NT2/D1 (cell line): Measurements from ENCODE around the gene TRIM8.

Experiments used
- DNase-seq: peaks from one replicate; pipeline ENCODE4 v3.0.0-alpha.2; 2011; ENCODE audit warnings: low read depth, low spot score
- H3K27me3 ChIP-seq: 2 replicates; pipeline ENCODE4 v1.6.0; 2011; ENCODE audit warnings: mild to moderate bottlenecking; ENCODE audit not compliant: insufficient read length, insufficient read depth
- H3K36me3 ChIP-seq: 2 replicates; pipeline ENCODE4 v1.6.1; 2011; ENCODE audit warnings: mild to moderate bottlenecking, low read length, mixed read lengths; ENCODE audit not compliant: insufficient read depth, insufficient read length
- H3K4me1 ChIP-seq: 2 replicates; pipeline ENCODE4 v1.5.1; 2011; ENCODE audit not compliant: insufficient read depth, insufficient read length
- H3K4me3 ChIP-seq: 2 replicates; pipeline ENCODE4 v1.5.1; 2011; ENCODE audit warnings: low read depth; ENCODE audit not compliant: insufficient read length
- H3K9ac ChIP-seq: 2 replicates; pipeline ENCODE4 v1.6.0; 2011; ENCODE audit warnings: low read depth; ENCODE audit not compliant: insufficient read length
- H3K9me3 ChIP-seq: 2 replicates; pipeline ENCODE4 v1.5.1; 2011; ENCODE audit warnings: mild to moderate bottlenecking, low read length; ENCODE audit not compliant: insufficient read depth
- SUZ12 ChIP-seq: IDR thresholded peaks from 2 replicates; pipeline ENCODE4 v1.6.1; 2011; ENCODE audit not compliant: insufficient read length, insufficient read depth; ENCODE audit errors: extremely low read depth
- YY1 ChIP-seq: IDR thresholded peaks from 2 replicates; pipeline ENCODE4 v1.6.1; 2011; ENCODE audit not compliant: insufficient read length, insufficient read depth
- ZNF274 ChIP-seq: IDR thresholded peaks from 2 replicates; pipeline ENCODE4 v1.6.1; 2011; ENCODE audit warnings: mild to moderate bottlenecking, low read depth, low read length

Gene TRIM8

DNA sequence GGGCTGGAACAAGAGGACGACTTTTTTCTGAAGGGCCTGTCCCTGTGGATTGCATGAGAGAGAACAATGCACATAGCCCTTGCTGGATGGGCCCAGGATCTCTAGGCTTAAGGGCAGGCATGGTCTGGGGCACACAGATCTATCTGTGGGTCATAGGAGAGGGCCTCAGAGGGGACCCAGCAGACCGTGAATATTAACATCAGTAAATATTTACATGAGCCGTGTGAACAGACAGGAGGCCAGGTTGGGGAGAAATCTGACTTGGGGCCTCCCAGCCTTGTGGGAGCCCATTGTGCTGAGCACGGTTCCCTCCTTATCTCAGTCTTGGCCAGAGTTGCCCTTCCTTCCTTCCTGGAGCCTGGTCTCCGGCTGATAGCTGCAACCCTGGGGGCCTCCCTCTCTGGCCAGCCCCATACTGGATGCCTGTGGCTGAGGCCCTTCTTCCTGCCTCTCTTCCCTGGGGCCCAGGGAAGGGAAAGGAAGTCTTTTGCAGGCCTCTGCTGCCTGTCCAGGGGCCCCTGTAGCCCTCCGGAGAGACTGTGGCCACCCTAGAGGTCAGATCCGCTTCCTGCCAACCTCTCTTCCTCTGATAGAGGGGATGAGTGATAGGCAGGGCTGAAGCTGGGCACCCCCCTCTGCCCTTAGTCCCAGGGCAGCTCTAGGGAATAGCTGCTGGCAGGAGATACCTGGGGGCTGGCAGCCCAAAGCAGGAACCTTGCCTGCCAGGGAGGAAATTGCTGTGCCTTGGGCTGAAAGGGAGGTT is 44.5 kb upstream of the TRIM8 start:
- TF ChIP-seq ZNF274 (no peak), YY1 (no peak), SUZ12 (no peak)
- Histone ChIP-seq H3K36me3 (peaks cover 54% of the 10 kb centered on the region), H3K9me3 (no peaks in the 10 kb centered on the region), H3K4me3 (no peak overlapping the region), H3K9ac (no peak overlapping the region), H3K4me1 (peaks cover 4% of the 10 kb centered on the region), H3K27me3 (no peaks in the 10 kb centered on the region)
- DNase-seq = no peak

DNA sequence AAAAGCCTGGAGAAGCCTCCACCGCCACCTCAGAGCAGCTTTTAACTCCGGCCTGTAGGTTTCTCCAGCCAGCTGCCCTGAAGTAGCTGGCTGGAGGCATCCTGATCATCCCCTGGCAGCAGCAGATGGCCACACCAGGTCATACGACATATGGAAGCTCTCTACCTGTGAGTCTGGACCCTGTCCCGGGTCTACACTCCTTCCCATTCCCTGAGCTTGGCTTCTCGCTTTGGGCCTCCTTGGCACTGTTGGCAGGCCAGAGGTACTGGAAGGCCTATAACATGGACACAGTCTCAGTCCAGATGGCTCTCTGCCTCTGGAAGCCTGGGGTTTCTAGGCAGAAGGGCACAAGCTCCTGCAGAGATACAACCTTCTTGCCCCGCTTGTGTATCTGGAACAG is 43.5 kb upstream of the TRIM8 start:
- H3K9me3 ChIP-seq = no peaks in the 10 kb centered on the region
- H3K4me1 ChIP-seq = no peaks in the 10 kb centered on the region
- no peak for DNase-seq
- H3K36me3 ChIP-seq = peaks cover 51% of the 10 kb centered on the region
- H3K27me3 ChIP-seq = no peaks in the 10 kb centered on the region
- TF ChIP-seq YY1 (no peak), SUZ12 (no peak), ZNF274 (no peak)
- H3K9ac ChIP-seq = no peak overlapping the region
- H3K4me3 ChIP-seq = no peak overlapping the region

DNA sequence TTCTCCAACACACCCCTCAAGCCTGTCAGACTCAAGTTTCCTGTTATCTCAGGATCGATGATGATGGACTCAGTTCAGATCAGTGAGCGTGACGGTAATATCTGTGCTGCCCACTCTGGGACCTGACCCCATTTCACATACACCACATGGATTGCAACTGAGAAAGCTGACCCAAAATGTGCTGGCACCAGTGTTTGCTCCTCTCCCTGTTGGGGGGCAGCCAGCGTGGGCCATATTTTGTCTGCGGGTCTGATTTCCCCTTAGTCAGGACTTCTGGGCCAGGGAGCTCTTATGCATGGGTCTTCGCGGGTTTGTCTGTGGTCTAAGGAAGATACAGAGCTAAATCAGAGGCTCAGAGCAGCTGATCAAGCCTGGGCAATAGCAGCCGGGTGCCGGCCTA is 42.6 kb upstream of the TRIM8 start:
- TF ChIP-seq ZNF274 (no peak), YY1 (no peak), SUZ12 (no peak)
- Histone ChIP-seq H3K36me3 (peaks cover 51% of the 10 kb centered on the region), H3K9ac (no peak overlapping the region), H3K9me3 (no peaks in the 10 kb centered on the region), H3K4me3 (no peak overlapping the region), H3K4me1 (no peaks in the 10 kb centered on the region), H3K27me3 (no peaks in the 10 kb centered on the region)
- DNase-seq = no peak

DNA sequence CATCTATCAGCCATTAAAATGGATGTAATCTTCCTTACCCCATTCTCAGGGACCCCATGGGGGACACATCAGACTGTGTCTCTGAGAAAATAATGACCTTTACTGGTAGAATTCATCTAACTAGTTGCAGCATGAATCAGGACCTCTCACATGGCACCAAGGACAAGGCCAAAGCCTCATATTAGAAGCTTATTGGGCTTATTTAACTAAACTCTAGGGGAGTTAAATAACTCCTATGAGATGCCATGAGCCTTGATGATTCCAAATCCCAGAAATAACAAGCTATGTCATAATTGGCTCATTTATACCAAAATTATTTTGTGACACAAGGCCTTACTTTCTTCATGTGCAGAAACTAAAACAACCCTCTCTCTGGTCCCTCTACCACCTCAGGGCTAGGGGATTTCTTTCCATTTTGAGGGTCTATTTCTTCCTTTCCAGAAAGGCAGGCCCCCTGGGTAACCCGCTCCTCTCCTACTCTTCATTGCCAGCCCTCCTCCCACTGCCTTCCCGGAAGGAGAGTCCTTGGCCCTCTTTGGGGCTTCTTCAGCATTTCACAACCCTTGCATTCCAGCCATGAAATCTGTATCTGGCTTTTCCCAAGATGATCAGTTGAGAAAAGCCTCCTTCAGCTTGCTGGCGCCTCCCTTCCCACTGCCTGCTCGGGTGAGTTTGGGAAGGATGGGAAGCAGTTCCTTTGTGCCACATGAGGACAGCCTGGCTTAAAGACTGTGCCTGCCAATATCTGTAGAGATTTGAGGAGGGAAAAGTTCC is 41.8 kb upstream of the TRIM8 start:
- Histone ChIP-seq H3K36me3 (peaks cover 46% of the 10 kb centered on the region), H3K9me3 (no peaks in the 10 kb centered on the region), H3K9ac (no peak overlapping the region), H3K4me1 (no peaks in the 10 kb centered on the region), H3K4me3 (no peak overlapping the region), H3K27me3 (no peaks in the 10 kb centered on the region)
- DNase-seq = no peak
- TF ChIP-seq SUZ12 (no peak), YY1 (no peak), ZNF274 (no peak)

DNA sequence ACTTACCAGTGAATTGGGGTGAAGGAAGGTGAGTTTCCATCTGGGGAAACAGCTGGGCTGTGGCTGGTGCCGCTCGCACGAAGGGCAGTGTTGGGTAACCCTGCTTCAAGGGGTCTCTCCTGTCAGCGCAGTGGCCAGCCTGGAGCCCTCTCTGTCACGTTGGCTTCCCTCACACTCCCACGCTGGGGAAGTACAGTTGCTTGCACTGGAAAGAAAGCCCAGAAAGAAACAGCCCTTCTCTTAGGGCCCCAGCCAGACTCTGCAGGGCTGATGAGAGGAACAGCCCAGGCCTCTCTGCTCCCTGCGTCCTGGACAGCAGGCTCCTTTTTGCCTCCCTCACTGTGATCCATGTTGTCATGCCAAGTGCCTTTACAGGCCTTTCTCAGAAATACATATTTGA is 40.3 kb upstream of the TRIM8 start:
- H3K9ac ChIP-seq = no peak overlapping the region
- H3K27me3 ChIP-seq = no peaks in the 10 kb centered on the region
- TF ChIP-seq ZNF274 (no peak), YY1 (no peak), SUZ12 (no peak)
- peaks cover 32% of the 10 kb centered on the region for H3K36me3 ChIP-seq
- no peak overlapping the region for H3K4me3 ChIP-seq
- H3K9me3 ChIP-seq = no peaks in the 10 kb centered on the region
- no peaks in the 10 kb centered on the region for H3K4me1 ChIP-seq
- no peak for DNase-seq

DNA sequence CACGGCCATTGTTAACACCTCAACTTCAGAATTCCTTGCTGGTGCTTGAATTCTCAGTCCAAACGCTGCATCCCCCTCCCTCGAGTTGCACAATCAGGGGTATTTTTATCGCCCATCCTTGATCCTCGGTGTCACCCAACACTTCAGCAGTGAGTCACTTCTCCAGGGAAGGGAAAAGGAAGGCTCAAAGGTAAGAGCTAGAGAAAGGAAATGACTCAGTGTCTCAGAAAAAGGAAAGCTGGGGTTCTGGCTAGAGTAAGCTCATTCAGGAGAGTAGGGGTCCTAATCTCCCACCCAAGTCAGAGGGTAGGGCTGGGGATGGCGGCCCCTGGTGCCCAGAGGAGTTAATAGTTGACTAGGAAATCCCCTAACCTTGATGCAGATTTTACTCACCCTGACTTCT is 39.8 kb upstream of the TRIM8 start:
- H3K27me3 ChIP-seq = no peaks in the 10 kb centered on the region
- no peaks in the 10 kb centered on the region for H3K9me3 ChIP-seq
- H3K4me3 ChIP-seq = no peak overlapping the region
- H3K4me1 ChIP-seq = no peaks in the 10 kb centered on the region
- no peak overlapping the region for H3K9ac ChIP-seq
- no peak for DNase-seq
- TF ChIP-seq ZNF274 = no peak
- TF ChIP-seq SUZ12 = no peak
- no peak for TF ChIP-seq YY1
- peaks cover 27% of the 10 kb centered on the region for H3K36me3 ChIP-seq

DNA sequence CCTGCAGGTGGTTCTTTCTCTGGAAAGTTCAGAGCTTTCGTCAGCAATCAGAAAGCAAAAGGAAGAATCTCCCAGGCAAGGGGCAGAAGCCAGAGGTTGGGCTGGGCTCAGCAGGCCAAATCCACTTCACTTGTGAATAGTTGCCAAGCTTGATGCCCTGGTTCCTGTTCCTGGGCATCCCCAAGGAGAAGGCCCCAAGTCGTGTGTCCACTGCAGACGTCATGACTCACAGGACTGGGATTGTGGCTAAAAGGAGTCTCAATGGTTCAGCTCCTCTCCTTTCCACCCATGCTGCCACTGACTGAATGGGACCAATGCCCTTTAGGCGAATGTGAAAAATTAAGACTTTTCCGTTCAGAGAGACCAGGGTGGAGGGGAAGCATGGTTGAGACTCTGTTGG is 38.6 kb upstream of the TRIM8 start:
- no peak for DNase-seq
- Histone ChIP-seq H3K4me1 (no peaks in the 10 kb centered on the region), H3K4me3 (no peak overlapping the region), H3K9ac (no peak overlapping the region), H3K27me3 (no peaks in the 10 kb centered on the region), H3K36me3 (peaks cover 22% of the 10 kb centered on the region), H3K9me3 (no peaks in the 10 kb centered on the region)
- no peak for TF ChIP-seq YY1
- TF ChIP-seq SUZ12 = no peak
- no peak for TF ChIP-seq ZNF274
